Retinal pigment epithelial cell (primary cell): ENCODE measurements around the gene STMN3.
"Not testable (repeated sequence)": the region's sequence is repeated elsewhere in the genome, so short reads cannot be mapped to it uniquely, and the experiment has no call there.

ENCODE experiments used
- DNase-seq: peaks from one replicate; pipeline ENCODE4 v3.0.0-alpha.2; 2010; ENCODE audit warnings: low read depth
- H3K4me3 ChIP-seq: 2 replicates; pipeline ENCODE4 v1.5.1; 2011; ENCODE audit warnings: mild to moderate bottlenecking, low read length, control low read depth, moderate library complexity
- TF ChIP-seq, protein P1 (sequence below): conservative IDR thresholded peaks from 2 replicates; pipeline ENCODE4 v1.5.1; 2011; ENCODE audit warnings: low read depth, low read length, control low read depth, inconsistent platforms

The STMN3 gene

DNA sequence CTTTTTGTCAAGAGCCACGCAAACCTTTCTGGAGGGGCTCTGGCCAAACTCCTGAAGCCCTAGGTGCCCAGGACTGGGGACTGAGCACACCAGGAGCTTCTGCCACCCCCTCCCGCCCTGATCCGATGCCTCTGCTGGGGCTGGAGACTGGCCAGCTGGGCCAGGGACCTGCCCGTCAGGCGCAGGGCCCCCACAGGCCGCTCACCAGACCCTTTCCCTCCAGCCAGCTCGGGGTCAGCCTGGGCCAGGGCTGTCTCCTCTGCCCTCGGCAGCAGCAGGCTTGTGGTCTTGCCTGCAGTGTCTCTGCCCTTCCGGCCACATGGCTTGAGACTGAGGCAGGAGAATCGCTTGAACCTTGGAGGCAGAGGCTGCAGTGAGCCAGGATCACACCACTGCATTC lies 19.4 kb upstream of the STMN3 start:
- TF ChIP-seq, protein P1, sequence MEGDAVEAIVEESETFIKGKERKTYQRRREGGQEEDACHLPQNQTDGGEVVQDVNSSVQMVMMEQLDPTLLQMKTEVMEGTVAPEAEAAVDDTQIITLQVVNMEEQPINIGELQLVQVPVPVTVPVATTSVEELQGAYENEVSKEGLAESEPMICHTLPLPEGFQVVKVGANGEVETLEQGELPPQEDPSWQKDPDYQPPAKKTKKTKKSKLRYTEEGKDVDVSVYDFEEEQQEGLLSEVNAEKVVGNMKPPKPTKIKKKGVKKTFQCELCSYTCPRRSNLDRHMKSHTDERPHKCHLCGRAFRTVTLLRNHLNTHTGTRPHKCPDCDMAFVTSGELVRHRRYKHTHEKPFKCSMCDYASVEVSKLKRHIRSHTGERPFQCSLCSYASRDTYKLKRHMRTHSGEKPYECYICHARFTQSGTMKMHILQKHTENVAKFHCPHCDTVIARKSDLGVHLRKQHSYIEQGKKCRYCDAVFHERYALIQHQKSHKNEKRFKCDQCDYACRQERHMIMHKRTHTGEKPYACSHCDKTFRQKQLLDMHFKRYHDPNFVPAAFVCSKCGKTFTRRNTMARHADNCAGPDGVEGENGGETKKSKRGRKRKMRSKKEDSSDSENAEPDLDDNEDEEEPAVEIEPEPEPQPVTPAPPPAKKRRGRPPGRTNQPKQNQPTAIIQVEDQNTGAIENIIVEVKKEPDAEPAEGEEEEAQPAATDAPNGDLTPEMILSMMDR: no peak
- no peak for DNase-seq

DNA sequence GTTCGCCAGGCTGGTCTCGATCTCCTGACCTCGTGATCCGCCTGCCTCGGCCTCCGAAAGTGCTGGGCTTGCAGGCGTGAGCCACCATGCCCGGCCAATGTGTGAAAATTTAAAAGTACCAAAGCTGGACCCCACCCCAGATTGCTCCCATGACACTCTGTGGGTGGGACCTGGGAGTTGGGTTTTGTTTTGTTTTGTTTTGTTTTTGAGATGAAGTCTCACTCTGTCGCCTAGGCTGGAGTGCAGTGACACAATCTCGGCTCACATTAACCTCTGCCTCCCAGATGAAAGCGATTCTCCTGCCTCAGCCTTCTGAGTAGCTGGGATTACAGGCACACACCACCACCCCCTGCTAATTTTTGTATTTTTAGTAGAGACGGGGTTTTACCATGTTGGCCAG lies 18.5 kb upstream of the STMN3 start:
- H3K4me3 ChIP-seq, DNase-seq: not testable (repeated sequence)

More for the DNA sequence above, 19.4 kb upstream of the STMN3 start:
- no peak overlapping the region for H3K4me3 ChIP-seq

DNA sequence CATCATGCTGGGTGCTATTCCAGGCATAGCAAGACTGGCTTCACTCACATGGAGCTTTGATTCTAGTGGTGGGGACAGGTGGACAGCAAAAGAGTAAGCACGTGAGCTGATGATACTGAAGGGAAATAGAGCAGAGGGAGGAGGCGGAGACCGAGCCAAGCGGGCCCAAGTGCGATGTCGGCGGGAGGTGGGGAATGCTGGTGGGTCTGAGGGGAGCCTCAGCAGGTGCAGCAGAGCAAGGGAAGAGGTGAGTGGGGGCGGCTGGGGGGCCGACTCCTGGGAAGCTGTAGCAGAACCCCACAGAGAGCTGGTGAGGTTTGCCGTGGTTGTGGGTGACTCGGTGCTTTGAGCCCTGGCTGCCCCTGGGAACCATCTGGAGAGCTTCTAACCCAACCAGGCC lies 15.1 kb upstream of the STMN3 start:
- TF ChIP-seq, protein P1: no peak
- no peak overlapping the region for H3K4me3 ChIP-seq
- no peak for DNase-seq

DNA sequence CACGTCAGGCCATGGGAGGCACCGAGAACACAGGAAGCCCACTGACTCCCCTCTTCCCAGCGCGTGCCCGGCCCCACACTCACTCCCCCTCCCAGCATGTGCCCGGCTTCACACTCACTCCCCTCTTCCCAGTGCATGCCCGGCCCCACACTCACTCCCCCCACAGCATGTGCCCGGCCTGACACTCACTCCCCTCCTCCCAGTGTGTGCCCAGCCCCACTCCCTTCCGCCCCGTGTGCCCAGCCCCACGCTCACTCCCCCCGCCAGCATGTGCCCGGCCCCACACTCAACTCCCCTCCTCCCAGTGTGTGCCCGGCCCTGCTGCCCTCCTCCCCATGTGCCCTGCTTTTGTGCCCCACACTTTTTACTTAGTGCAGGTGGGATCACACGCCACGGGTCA lies 14.6 kb upstream of the STMN3 start:
- TF ChIP-seq, protein P1: no peak
- DNase-seq: no peak
- H3K4me3 ChIP-seq: no peak overlapping the region

DNA sequence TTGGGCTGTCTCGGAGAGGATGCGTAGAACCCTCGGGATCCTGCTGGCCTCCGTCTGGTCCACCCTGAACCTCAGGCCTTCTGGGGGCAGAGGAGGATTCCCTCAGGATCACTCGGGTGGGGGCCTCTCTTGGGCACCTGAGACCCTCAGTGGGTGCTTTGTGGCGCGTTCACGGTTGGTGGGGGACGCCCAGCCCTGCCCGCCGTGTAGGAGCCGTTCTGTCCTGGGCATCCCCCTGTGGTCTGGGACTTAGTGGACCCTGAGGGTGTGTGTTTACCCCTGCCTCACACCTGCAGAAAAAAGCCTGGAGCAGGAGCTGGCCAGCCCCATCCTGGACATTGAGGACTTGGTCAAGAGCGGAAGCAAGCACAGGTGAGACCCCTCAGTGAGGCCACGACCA lies 12.5 kb upstream of the STMN3 start:
- H3K4me3 ChIP-seq: no peak overlapping the region
- DNase-seq: no peak
- TF ChIP-seq, protein P1: no peak

DNA sequence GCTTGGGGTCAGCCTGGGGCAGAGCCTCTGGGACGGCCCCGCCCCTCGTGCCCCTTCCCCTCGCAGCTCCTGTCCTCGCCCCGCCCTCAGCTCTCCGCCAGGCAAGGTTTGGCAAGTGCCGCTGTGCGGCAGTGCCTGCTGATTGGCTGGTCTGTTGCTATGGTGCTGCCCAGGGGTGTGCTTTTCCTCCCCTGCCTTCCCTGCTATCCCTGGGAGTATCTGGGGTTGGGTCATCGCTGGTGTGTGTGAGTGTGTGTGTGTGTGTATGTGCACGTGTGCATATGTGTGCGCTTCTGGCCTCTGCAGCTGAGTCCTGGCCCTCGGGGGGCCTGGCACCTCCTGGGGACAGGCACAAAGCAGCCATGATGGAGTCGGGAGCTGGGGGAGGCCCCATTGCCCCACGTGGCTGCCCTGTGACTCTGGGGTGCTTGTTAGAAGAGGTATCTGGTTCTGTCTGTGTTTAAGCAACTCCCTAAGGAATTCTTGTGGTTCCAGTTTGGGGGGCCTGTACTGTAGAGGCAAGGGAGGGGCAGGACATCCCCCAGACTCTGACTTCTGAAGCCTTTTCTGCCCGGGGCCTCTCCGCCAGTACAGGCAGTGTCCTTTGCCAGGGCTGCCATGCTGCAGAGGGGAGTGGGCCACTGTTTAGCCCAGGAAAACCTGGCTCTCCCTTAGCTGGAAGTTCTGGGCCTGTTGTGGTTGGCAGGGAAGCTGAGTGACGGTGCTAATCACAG lies 11.8 kb upstream of the STMN3 start:
- H3K4me3 ChIP-seq: no peak overlapping the region
- DNase-seq: no peak
- TF ChIP-seq, protein P1: no peak

DNA sequence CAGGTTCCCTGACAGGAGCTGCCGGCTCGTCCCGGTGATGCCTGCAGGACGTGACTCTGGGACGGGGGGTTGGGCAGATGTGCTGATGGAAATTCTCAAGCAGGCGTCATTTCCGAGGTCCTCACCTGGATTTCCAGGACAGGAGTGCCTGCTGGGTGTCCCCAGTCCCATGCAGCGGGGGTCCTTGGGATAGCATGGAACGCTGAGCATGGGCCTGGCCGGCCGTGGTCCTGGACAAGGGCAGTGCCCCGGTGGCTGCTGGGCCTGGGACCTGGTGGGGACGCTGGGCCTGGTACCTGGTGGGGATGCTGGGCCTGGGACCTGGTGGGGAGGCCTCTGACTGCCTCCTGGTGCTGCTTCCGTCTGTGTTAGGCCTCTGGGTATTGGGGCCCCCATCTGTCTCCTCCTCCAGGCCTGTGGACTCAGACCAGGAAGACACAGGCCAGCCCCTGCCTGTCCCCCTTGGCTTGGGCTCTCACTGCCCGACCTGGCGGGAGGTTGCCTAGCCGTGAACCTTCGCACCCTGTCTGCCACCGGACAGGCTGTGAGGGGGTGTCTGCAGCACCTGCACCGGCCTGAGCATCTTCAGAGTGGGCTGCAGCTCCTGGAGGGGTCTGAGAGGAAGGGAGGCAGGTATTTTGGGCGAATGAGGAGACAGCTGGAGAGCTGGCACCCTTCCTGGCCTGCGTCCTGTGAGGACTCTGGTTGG lies 11.1 kb upstream of the STMN3 start:
- H3K4me3 ChIP-seq: no peak overlapping the region
- TF ChIP-seq, protein P1: no peak
- DNase-seq: no peak
